ENCODE results near the gene ATAD2B.

ATAD2B gene

GRCh38 chr2:23859234-23859633, 67.7 kb downstream of the ATAD2B start:
- TF ChIP-seq POLR2A (IDR thresholded peaks at IDR 0.05; ENCODE audit: low read depth, low read length), result no peak
- TF ChIP-seq POLR2AphosphoS5 (IDR thresholded peaks at IDR 0.05; ENCODE audit: low read depth, low read length), result no peak
- TF ChIP-seq TAF1 (IDR thresholded peaks at IDR 0.05; ENCODE audit: borderline replicate concordance, low read depth, low read length), result no peak
- FAIRE-seq (no peak), DNase-seq (ENCODE audit: insufficient read length) (no peak)

GRCh38 chr2:23850564-23851256, 76.2 kb downstream of the ATAD2B start:
- peak; percentile 63 for FAIRE-seq
- TF ChIP-seq TAF1 (IDR thresholded peaks at IDR 0.05; ENCODE audit: borderline replicate concordance, low read depth, low read length) (no peak), POLR2AphosphoS5 (IDR thresholded peaks at IDR 0.05; ENCODE audit: low read depth, low read length) (no peak), POLR2A (IDR thresholded peaks at IDR 0.05; ENCODE audit: low read depth, low read length) (no peak)
- peak; percentile 10 for DNase-seq (ENCODE audit: insufficient read length)

GRCh38 chr2:23844905-23845304, 82.0 kb downstream of the ATAD2B start:
- no peak for FAIRE-seq
- no peak for DNase-seq (ENCODE audit: insufficient read length)
- TF ChIP-seq TAF1 (IDR thresholded peaks at IDR 0.05; ENCODE audit: borderline replicate concordance, low read depth, low read length), result no peak
- no peak for TF ChIP-seq POLR2AphosphoS5 (IDR thresholded peaks at IDR 0.05; ENCODE audit: low read depth, low read length)
- no peak for TF ChIP-seq POLR2A (IDR thresholded peaks at IDR 0.05; ENCODE audit: low read depth, low read length)

- TF ChIP-seq TAF1 (IDR thresholded peaks at IDR 0.05; ENCODE audit: borderline replicate concordance, low read depth, low read length), result no peak
- TF ChIP-seq POLR2A (IDR thresholded peaks at IDR 0.05; ENCODE audit: low read depth, low read length), result no peak
- TF ChIP-seq POLR2AphosphoS5 (IDR thresholded peaks at IDR 0.05; ENCODE audit: low read depth, low read length), result no peak
- DNase-seq (ENCODE audit: insufficient read length), result no peak
- FAIRE-seq, result peak; percentile 33
Observed at GRCh38 chr2:23843051-23843976, 83.6 kb downstream of the ATAD2B start.

GRCh38 chr2:23839919-23840578, 86.9 kb downstream of the ATAD2B start:
- no peak for DNase-seq (ENCODE audit: insufficient read length)
- FAIRE-seq, result no peak
- no peak for TF ChIP-seq POLR2A (IDR thresholded peaks at IDR 0.05; ENCODE audit: low read depth, low read length)
- TF ChIP-seq POLR2AphosphoS5 (IDR thresholded peaks at IDR 0.05; ENCODE audit: low read depth, low read length), result no peak
- TF ChIP-seq TAF1 (IDR thresholded peaks at IDR 0.05; ENCODE audit: borderline replicate concordance, low read depth, low read length), result no peak

GRCh38 chr2:23838996-23839395, 87.9 kb downstream of the ATAD2B start:
- TF ChIP-seq POLR2AphosphoS5 (IDR thresholded peaks at IDR 0.05; ENCODE audit: low read depth, low read length) (no peak), POLR2A (IDR thresholded peaks at IDR 0.05; ENCODE audit: low read depth, low read length) (no peak), TAF1 (IDR thresholded peaks at IDR 0.05; ENCODE audit: borderline replicate concordance, low read depth, low read length) (no peak)
- DNase-seq (ENCODE audit: insufficient read length) (no peak), FAIRE-seq (no peak)

GRCh38 chr2:23838581-23838980, 88.3 kb downstream of the ATAD2B start:
- TF ChIP-seq POLR2AphosphoS5 (IDR thresholded peaks at IDR 0.05; ENCODE audit: low read depth, low read length), result no peak
- TF ChIP-seq POLR2A (IDR thresholded peaks at IDR 0.05; ENCODE audit: low read depth, low read length), result no peak
- no peak for TF ChIP-seq TAF1 (IDR thresholded peaks at IDR 0.05; ENCODE audit: borderline replicate concordance, low read depth, low read length)
- no peak for DNase-seq (ENCODE audit: insufficient read length)
- FAIRE-seq, result no peak

GRCh38 chr2:23837871-23838270, 89.1 kb downstream of the ATAD2B start:
- FAIRE-seq (no peak), DNase-seq (ENCODE audit: insufficient read length) (no peak)
- TF ChIP-seq POLR2A (IDR thresholded peaks at IDR 0.05; ENCODE audit: low read depth, low read length) (no peak), POLR2AphosphoS5 (IDR thresholded peaks at IDR 0.05; ENCODE audit: low read depth, low read length) (no peak), TAF1 (IDR thresholded peaks at IDR 0.05; ENCODE audit: borderline replicate concordance, low read depth, low read length) (no peak)

GRCh38 chr2:23836971-23837565, 89.9 kb downstream of the ATAD2B start:
- FAIRE-seq (no peak), DNase-seq (ENCODE audit: insufficient read length) (no peak)
- TF ChIP-seq POLR2A (IDR thresholded peaks at IDR 0.05; ENCODE audit: low read depth, low read length), result no peak
- TF ChIP-seq TAF1 (IDR thresholded peaks at IDR 0.05; ENCODE audit: borderline replicate concordance, low read depth, low read length), result no peak
- no peak for TF ChIP-seq POLR2AphosphoS5 (IDR thresholded peaks at IDR 0.05; ENCODE audit: low read depth, low read length)

- TF ChIP-seq POLR2A (IDR thresholded peaks at IDR 0.05; ENCODE audit: low read depth, low read length) (no peak), POLR2AphosphoS5 (IDR thresholded peaks at IDR 0.05; ENCODE audit: low read depth, low read length) (no peak), TAF1 (IDR thresholded peaks at IDR 0.05; ENCODE audit: borderline replicate concordance, low read depth, low read length) (no peak)
- no peak for DNase-seq (ENCODE audit: insufficient read length)
- FAIRE-seq, result no peak
Observed at GRCh38 chr2:23836505-23836904, 90.4 kb downstream of the ATAD2B start.

- TF ChIP-seq POLR2AphosphoS5 (IDR thresholded peaks at IDR 0.05; ENCODE audit: low read depth, low read length) (no peak), TAF1 (IDR thresholded peaks at IDR 0.05; ENCODE audit: borderline replicate concordance, low read depth, low read length) (no peak), POLR2A (IDR thresholded peaks at IDR 0.05; ENCODE audit: low read depth, low read length) (no peak)
- DNase-seq (ENCODE audit: insufficient read length) (no peak), FAIRE-seq (no peak)
Observed at GRCh38 chr2:23835988-23836387, 90.9 kb downstream of the ATAD2B start.

Data from GM12892 (cell line).